Fibroblast of the aortic adventitia (primary cell): ENCODE results near the gene MED19. TPM values are rescaled to one million over a fixed set of nuclear protein-coding genes. Genes with fewer than 3 reads are reported as not detected.

Source experiments
- DNase-seq: peaks from one replicate; pipeline ENCODE4 v3.0.0-alpha.2; 2010; ENCODE audit warnings: low read depth
- H3K4me3 ChIP-seq: 2 replicates; pipeline ENCODE4 v1.5.1; 2011; ENCODE audit warnings: low read depth, mild to moderate bottlenecking, control low read depth, low read length, moderate library complexity
- total RNA-seq: library from RNA; depleted of rRNA; stranded (reverse); fragments of >200 nt; gene quantifications from 2 replicates; pipeline ENCODE4 v1.2.3, GENCODE V29; 2012; ENCODE audit warnings: low replicate concordance
- TF ChIP-seq, protein P1 (sequence below): IDR thresholded peaks from 2 replicates; pipeline ENCODE4 v1.5.1; 2011; ENCODE audit warnings: mild to moderate bottlenecking, low read length, control low read depth, inconsistent platforms; ENCODE audit not compliant: insufficient read depth

MED19 gene
- total RNA-seq, 1 donor, result 16.9 TPM

DNA sequence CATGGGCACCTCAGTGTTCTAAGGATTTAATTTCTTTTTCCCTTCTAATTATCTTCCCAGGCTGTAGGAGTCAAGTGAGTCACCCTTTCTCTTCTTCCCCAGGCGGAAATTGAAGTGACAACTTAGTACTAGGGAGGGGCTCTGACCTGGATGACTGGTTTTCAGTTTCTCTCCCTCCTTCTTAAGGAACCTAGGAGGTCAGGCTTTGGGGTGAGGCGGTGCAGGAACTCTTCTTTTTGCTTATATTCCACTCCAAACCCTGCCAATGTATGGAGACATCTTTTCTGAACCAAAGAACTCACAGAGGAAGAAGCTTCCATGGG lies 31.5 kb downstream of the MED19 start:
- no peak for DNase-seq
- TF ChIP-seq, protein P1, sequence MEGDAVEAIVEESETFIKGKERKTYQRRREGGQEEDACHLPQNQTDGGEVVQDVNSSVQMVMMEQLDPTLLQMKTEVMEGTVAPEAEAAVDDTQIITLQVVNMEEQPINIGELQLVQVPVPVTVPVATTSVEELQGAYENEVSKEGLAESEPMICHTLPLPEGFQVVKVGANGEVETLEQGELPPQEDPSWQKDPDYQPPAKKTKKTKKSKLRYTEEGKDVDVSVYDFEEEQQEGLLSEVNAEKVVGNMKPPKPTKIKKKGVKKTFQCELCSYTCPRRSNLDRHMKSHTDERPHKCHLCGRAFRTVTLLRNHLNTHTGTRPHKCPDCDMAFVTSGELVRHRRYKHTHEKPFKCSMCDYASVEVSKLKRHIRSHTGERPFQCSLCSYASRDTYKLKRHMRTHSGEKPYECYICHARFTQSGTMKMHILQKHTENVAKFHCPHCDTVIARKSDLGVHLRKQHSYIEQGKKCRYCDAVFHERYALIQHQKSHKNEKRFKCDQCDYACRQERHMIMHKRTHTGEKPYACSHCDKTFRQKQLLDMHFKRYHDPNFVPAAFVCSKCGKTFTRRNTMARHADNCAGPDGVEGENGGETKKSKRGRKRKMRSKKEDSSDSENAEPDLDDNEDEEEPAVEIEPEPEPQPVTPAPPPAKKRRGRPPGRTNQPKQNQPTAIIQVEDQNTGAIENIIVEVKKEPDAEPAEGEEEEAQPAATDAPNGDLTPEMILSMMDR, result no peak
- no peak overlapping the region for H3K4me3 ChIP-seq

DNA sequence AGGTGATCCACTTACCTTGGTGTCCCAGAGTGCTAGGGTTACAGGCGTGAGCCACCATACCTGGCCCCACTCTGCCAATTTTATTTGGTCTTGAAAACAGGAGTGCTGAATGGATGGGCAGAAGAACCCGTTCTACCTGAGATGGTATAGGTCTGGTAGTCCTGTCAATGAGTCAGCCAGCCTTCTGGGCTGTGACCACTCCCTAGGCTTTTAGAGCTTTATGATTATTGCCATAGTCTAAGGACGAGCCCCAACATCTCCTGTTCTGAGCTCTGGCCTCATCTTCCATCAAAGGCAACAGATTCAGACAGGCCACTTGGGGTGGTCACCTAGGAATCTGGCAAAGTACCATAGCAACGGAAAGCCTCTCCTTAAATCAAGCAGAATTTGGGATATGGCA lies 32.6 kb downstream of the MED19 start:
- TF ChIP-seq, protein P1, result no peak
- no peak for DNase-seq
- no peak overlapping the region for H3K4me3 ChIP-seq

DNA sequence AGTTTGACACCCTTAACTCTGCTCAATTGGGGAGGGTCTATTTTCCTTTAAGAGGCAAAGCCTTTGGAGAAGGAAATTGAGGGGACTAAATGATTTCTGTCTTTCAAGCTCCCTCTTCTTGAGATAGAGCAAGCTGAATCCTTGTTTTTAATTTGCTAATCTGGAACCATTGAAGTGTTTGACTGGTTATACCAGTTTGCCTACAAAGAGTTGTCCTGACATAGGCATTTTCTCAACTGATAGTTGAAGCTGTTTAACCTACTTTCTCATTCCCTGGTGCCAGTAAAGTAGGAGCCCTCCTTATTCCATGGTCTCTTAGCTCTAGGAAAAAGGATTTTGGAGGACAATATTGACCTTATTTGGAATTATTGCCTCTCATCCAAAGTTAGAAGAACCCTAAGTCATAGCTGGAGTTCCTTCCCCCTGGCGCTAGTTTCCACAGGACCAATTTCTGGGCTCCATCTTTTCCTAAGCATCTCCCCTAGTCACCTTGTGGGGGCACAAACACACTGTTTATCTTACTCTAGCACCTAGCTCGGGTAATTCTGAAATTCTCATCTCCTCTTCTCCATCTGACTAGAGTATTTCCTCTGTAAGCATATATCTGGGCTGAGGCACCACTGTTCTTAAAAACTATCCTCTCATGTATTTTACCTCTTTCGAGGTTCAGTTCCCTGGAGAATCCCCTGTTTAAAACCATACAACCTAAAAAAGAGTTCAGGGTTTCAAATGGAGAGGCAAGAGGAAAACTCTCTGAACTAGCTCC lies 36.7 kb downstream of the MED19 start:
- no peak for DNase-seq
- TF ChIP-seq, protein P1, result no peak
- H3K4me3 ChIP-seq, result no peak overlapping the region

DNA sequence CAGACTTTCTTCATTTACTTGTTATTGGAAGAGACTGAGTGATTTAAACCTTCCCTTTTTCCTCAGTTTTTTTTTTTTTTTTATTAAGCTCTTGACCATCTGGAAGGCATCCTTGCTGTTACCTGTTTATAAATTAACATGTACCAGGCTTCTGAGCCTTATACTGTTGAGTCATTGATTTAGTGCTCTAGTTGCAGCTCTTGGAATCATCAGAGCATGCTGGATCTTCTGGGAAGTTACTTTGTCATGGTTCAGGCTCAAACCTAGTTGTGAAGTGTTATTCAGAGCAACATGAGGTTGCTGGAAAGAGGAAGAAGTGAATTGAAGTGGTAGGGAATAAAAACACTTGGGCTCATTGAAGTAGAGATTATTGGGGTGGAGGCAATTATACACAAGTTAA lies 37.8 kb downstream of the MED19 start:
- TF ChIP-seq, protein P1, result no peak
- H3K4me3 ChIP-seq, result no peak overlapping the region
- no peak for DNase-seq

DNA sequence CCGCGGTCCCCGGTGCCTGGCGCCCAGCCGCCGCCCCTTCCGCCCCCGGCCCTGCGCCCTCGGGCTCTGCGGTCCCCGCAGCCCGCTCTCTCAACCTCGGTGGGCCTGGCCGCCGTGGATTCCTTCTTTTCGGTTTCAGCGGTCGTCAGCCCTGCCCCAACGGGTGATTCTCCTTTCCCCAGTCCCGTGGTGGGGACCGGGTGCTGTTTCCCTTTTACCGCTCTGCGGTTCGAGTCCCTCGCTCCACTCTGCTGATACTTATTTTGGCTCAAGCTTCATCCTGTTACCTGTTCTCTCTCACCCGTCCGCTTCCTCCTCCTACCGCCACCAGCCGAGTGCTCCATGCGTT lies 43.6 kb downstream of the MED19 start:
- peak overlapping the region; percentile 90 for H3K4me3 ChIP-seq
- TF ChIP-seq, protein P1, result no peak
- no peak for DNase-seq

DNA sequence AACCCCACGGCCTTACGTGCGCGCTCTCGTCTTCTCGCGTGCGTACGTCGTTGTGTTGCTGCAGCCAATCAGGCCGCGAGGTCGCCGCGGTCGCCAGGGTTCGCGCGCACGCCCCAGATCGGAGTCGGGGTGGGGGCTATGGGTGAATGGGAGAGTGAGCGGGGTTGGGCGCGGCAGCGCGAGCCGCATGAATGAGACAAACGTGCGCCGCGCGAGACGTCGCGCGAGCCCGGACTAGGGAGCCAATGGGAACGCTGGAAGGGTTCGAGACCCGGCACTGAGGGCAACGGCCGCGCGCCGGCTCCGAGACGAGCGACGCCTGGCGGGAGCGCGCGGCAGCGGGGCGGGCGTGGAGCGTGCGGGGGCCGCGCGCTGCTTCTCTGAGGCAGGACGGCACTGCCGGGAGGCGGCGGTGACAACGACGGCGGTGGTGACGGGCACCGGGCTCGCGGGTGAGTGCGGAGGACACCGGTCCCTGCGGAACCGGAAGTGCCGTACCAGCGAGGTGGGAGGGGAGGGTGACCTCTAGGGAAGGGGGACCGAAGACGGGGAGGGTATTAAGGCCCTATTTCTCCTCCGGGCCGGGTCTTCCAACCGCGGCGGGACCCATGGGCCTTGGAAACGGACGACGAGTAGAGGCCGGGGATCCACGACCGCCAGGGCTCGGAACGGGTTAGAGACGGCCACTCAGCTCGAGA lies 44.1 kb downstream of the MED19 start, which contains the start of gene ZDHHC5:
ZDHHC5 (plus strand) TSS at position 379 of the 698 bp plus-strand sequence. CDS start 4,977 bp downstream, outside the sequence.
- TF ChIP-seq, protein P1, result peak; percentile 7
- H3K4me3 ChIP-seq, result peak within 1 kb of the TSS; percentile 90
- peak; percentile 100 for DNase-seq
